DND-41 (cell line): ENCODE measurements around the gene ACTG1.

ENCODE experiments used
- ATAC-seq: fragments of 200-7000 bp; cut with Tn5 transposase; 3 replicates; pipeline ENCODE4 v1.9.1; 2021; ENCODE audit warnings: low read depth; ENCODE audit not compliant: insufficient read depth
- DNase-seq: peaks from one replicate; pipeline ENCODE4 v3.0.0-alpha.2; 2020
- H2AFZ ChIP-seq: 2 replicates; pipeline ENCODE4 v1.6.0; 2012; ENCODE audit warnings: low read depth, low read length
- H3K27ac ChIP-seq: 2 replicates; pipeline ENCODE4 v1.5.1; 2012; ENCODE audit warnings: low read length, inconsistent platforms
- H3K27me3 ChIP-seq: fragments of 200-600 bp; sonication (generic); 2 replicates; pipeline ENCODE4 v1.6.0; 2012; ENCODE audit warnings: low read length, mild to moderate bottlenecking, inconsistent platforms; ENCODE audit not compliant: insufficient read depth, poor library complexity
- H3K36me3 ChIP-seq: 2 replicates; pipeline ENCODE4 v1.5.1; 2012; ENCODE audit warnings: low read length, inconsistent platforms; ENCODE audit not compliant: insufficient read depth
- H3K4me1 ChIP-seq: 2 replicates; pipeline ENCODE4 v1.5.1; 2012; ENCODE audit warnings: mild to moderate bottlenecking, low read length; ENCODE audit not compliant: insufficient read depth
- H3K4me2 ChIP-seq: 2 replicates; pipeline ENCODE4 v1.6.0; 2012; ENCODE audit warnings: mild to moderate bottlenecking, moderate library complexity, low read length, inconsistent platforms; ENCODE audit not compliant: insufficient read depth
- H3K4me3 ChIP-seq, 2 experiments: fragments of 200-600 bp in 1 of 2; shearing (Covaris generic) in 1 of 2; 2 replicates each; pipeline ENCODE4 v1.5.1; 2012 to 2016; ENCODE audit warnings: inconsistent platforms in 2 of 2, low read length in 2 of 2, mild to moderate bottlenecking in 2 of 2, low read depth in 1 of 2, moderate library complexity in 1 of 2
- H3K79me2 ChIP-seq: 2 replicates; pipeline ENCODE4 v1.6.0; 2012; ENCODE audit warnings: low read length, inconsistent platforms; ENCODE audit not compliant: insufficient read depth
- H3K9ac ChIP-seq: 2 replicates; pipeline ENCODE4 v1.6.0; 2012; ENCODE audit warnings: low read depth, mild to moderate bottlenecking, inconsistent platforms, low read length, moderate library complexity
- H3K9me3 ChIP-seq: 2 replicates; pipeline ENCODE4 v1.5.1; 2012; ENCODE audit warnings: low read length, moderate library complexity, mild to moderate bottlenecking, inconsistent platforms; ENCODE audit not compliant: insufficient read depth, severe bottlenecking
- H4K20me1 ChIP-seq: 2 replicates; pipeline ENCODE4 v1.6.0; 2012; ENCODE audit warnings: low read length; ENCODE audit not compliant: insufficient read depth
- EZH2 ChIP-seq: IDR thresholded peaks from 3 replicates; pipeline ENCODE4 v1.6.1; 2012; ENCODE audit warnings: borderline replicate concordance, low read depth, mild to moderate bottlenecking, moderate library complexity, low read length, inconsistent platforms; ENCODE audit not compliant: severe bottlenecking
- TF ChIP-seq, protein P1 (sequence below): IDR thresholded peaks from 2 replicates; pipeline ENCODE4 v1.5.1; 2012; ENCODE audit warnings: borderline replicate concordance, low read length, moderate library complexity, mild to moderate bottlenecking; ENCODE audit not compliant: poor library complexity, severe bottlenecking; ENCODE audit errors: extremely low read depth

The ACTG1 gene

DNA sequence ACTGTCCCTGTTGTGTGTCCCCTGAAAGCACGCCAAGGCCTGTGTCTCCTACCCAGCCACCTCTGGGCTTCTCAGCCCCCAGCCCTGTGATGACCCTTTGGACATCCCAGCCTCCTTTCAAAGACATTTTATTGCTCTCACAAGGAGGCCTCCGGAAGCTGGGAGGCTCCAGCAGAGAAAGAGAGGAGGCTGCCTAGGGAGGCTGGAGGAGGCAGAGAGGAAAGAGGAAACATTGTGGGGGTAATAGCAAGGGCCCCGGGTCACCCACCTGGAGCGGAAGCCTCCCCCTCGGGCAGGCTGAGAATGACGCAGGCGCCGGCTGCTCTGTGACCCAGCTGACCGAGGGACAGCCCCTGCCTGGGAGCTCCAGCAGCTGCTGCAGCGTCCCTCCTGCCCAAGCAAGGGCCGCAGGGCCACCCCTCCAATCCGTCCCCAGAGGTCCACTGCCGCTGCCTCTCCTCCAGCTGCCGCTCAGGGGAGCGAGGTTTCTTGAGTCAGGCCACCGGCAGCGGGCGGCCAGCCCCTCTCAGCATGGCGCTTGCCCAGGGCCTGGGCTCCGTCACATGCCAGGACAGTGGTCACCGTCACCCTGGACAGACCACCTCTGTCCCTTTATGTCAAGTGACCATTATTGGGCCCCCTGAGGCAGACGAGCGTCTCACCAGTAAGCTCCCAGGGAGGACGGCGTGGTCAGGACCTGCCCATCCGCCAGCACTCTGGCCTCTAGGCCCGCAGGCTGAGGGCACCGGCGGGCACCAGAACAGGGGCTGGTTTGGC, 29.3 kb downstream of the ACTG1 start:
- Histone ChIP-seq H3K9me3 (no peaks in the 10 kb centered on the region), H3K36me3 (no peaks in the 10 kb centered on the region; the same call in 1 of the 2 replicates), H3K4me2 (peak overlapping the region; percentile 85), H3K27ac (peak overlapping the region; percentile 74), H4K20me1 (no peaks in the 10 kb centered on the region), H3K79me2 (peaks cover 16% of the 10 kb centered on the region), H3K9ac (peak overlapping the region; percentile 77), H3K27me3 (no peaks in the 10 kb centered on the region), H3K4me1 (peaks cover 72% of the 10 kb centered on the region), H3K4me3 (peak overlapping the region; percentile 17 to 69; a peak in 3 of 4 replicates), H2AFZ (peak overlapping the region; percentile 91)
- peak; percentile 75 for DNase-seq
- peak; percentile 12 for ATAC-seq
- TF ChIP-seq, protein P1, sequence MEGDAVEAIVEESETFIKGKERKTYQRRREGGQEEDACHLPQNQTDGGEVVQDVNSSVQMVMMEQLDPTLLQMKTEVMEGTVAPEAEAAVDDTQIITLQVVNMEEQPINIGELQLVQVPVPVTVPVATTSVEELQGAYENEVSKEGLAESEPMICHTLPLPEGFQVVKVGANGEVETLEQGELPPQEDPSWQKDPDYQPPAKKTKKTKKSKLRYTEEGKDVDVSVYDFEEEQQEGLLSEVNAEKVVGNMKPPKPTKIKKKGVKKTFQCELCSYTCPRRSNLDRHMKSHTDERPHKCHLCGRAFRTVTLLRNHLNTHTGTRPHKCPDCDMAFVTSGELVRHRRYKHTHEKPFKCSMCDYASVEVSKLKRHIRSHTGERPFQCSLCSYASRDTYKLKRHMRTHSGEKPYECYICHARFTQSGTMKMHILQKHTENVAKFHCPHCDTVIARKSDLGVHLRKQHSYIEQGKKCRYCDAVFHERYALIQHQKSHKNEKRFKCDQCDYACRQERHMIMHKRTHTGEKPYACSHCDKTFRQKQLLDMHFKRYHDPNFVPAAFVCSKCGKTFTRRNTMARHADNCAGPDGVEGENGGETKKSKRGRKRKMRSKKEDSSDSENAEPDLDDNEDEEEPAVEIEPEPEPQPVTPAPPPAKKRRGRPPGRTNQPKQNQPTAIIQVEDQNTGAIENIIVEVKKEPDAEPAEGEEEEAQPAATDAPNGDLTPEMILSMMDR = no peak
- TF ChIP-seq EZH2 = no peak

DNA sequence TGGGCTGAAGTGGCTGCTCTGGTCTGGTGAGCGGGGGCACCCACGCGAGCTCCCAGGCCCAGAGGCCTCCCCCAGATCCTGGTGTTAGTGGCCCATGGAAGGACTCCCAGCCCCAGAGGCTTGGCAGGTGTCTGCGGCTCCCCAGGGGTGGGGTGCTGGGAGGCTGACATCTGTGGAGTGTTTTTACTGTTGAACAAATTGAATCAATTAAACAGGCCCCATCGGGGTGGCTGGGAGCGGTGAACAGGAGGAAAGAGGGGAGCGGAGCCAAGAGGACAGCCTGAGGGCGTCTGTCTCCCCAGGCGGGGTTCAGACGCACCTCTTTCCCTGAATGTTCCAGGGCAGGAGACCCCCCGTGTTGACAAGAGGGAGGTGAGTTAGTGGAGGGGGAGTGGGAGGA, 29.9 kb downstream of the ACTG1 start:
- TF ChIP-seq EZH2 = no peak
- TF ChIP-seq, protein P1 = no peak
- Histone ChIP-seq H3K4me1 (peaks cover 67% of the 10 kb centered on the region), H3K79me2 (peaks cover 15% of the 10 kb centered on the region), H2AFZ (no peak overlapping the region), H3K27me3 (no peaks in the 10 kb centered on the region), H3K4me2 (peak overlapping the region; percentile 85), H4K20me1 (no peaks in the 10 kb centered on the region), H3K9ac (peak overlapping the region; percentile 77), H3K9me3 (no peaks in the 10 kb centered on the region), H3K4me3 (peak overlapping the region in 1 of 2 experiments; percentile 69; a peak in 3 of 4 replicates), H3K27ac (peak overlapping the region; percentile 80), H3K36me3 (no peaks in the 10 kb centered on the region; the same call in 1 of the 2 replicates)
- DNase-seq (peak; percentile 33), ATAC-seq (no peak)

DNA sequence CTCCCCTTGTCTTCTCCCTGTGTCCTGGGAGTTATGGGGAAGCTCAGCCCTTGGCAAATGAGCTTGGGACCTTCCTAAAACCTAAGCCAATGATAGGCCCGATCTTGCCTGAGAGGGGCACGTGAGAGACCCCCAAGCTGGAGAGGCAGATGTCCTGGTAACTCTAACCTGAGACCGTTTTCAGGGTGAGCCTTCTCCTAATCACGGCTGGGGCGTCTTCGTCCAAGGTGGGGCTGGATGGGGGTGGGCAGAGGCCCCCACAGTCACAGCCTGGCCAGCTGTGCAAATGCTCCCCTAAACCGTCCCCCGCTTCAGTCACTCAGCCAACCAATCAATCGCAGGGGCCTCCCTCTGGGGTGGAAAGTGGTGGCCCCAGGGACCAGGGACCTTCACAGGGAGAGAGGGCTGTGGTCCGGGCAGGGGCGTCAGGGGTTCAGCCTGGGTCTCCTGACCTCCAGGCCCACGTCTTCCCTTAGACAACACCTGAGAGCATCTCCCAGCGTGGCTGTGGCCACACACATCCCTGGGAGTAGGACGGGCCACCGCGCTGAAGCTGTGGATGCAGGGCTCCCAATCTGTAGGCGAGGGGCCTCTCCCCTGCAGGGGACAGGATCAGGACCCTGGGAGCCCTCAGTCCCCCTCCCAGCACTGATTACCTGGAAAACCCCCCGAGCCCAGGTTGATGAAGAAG, 30.6 kb downstream of the ACTG1 start:
- no peaks in the 10 kb centered on the region for H3K36me3 ChIP-seq
- no peaks in the 10 kb centered on the region for H3K27me3 ChIP-seq
- peak overlapping the region; percentile 77 for H3K9ac ChIP-seq
- no peaks in the 10 kb centered on the region for H3K9me3 ChIP-seq
- peaks cover 60% of the 10 kb centered on the region for H3K4me1 ChIP-seq
- ATAC-seq = no peak
- peak overlapping the region; percentile 25 to 69; a peak in 3 of 4 replicates for H3K4me3 ChIP-seq
- peak overlapping the region; percentile 85 for H3K4me2 ChIP-seq
- TF ChIP-seq, protein P1 = no peak
- TF ChIP-seq EZH2 = no peak
- H4K20me1 ChIP-seq = no peaks in the 10 kb centered on the region
- DNase-seq = no peak
- H3K79me2 ChIP-seq = peaks cover 10% of the 10 kb centered on the region; the same call in 1 of the 2 replicates
- H3K27ac ChIP-seq = peak overlapping the region; percentile 80
- H2AFZ ChIP-seq = peak overlapping the region; percentile 65
